Activated T-helper 1 cell treated with anti-CD3 and anti-CD28 coated beads, Interleukin-12 subunit alpha, Interleukin-12 subunit beta, Interleukin-2, Interleukin-4 antibody, amounts not matched to agents 30 ng/mL and 10 ng/mL and 1 ng/mL, durations not matched to agents 14 hours and 24 hours and 36 hours (primary cell): ENCODE measurements around the gene HSD17B1. TPM values are rescaled to one million over a fixed set of nuclear protein-coding genes. Genes with fewer than 3 reads are reported as not detected.

Experiments used
- DNase-seq: peaks from one replicate; pipeline ENCODE4 v3.0.0; 2021; ENCODE audit warnings: low spot score
- H3K27ac Mint-ChIP-seq: one replicate; pipeline ENCODE4 v1.8.0; 2021; ENCODE audit warnings: mild to moderate bottlenecking, mixed read lengths
- H3K27me3 Mint-ChIP-seq: one replicate; pipeline ENCODE4 v1.8.0; 2022; ENCODE audit warnings: mild to moderate bottlenecking, moderate library complexity, mixed read lengths; ENCODE audit not compliant: insufficient read depth
- H3K36me3 Mint-ChIP-seq: one replicate; pipeline ENCODE4 v1.8.0; 2021; ENCODE audit warnings: low read depth, mixed read lengths
- H3K4me1 Mint-ChIP-seq: one replicate; pipeline ENCODE4 v1.8.0; 2021; ENCODE audit warnings: low read depth, mixed read lengths
- H3K4me3 Mint-ChIP-seq: one replicate; pipeline ENCODE4 v1.8.0; 2021; ENCODE audit warnings: mild to moderate bottlenecking, moderate library complexity, mixed read lengths
- H3K9me3 Mint-ChIP-seq: one replicate; pipeline ENCODE4 v1.8.0; 2021; ENCODE audit warnings: mixed read lengths
- intact Hi-C: fragments of 100-400 bp; cut with micrococcal nuclease; formaldehyde crosslinking; loops from one replicate; pipeline ENCODE4 v1.15.1; 2024
- total RNA-seq: library from RNA; stranded (reverse); gene quantifications from 2 replicates; pipeline ENCODE4 v1.2.3, GENCODE V29; 2022

The HSD17B1 gene
- total RNA-seq, 1 donor from 2014 or later, result 0.78 TPM

DNA sequence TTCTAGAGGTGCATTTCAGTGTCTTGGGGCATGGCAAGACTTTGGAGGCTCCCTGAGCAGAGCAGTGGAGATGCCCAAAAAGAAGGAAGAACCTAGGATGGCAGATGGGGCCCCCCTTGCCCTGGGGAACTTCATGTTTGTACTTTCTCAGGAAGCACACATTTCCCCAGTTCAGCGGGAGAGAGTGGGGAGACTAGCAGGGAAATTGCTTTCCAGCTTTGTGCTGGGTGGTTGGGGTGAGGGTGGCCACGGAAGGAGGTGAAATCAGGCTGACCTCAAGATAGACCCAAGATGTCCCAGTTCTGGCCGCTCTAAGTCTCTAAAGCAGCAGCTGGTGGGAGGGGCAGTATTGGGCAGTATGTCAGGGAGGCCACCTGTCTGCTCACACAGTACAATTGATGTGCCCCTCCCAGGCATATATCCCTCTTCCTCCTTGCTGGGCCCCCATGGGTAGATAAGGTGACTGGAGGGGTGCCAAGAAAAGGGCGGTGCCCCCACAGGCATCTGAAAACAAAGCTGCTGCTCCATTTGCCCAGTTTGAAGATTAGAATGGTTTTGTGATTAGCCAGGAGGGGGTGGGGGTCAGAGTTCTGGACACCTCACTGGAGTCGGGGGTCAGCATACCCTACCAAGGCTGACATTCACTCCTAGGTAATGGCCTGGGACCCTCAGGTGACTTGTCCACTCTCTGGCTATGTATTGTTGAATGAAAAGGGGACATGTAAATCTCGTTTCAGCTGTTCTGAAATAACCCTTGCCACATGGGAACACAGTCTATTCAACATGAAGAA, 33.8 kb upstream of the HSD17B1 start:
- Mint-ChIP-seq H3K27ac (no peak overlapping the region), H3K9me3 (no peaks in the 10 kb centered on the region), H3K36me3 (peaks cover 11% of the 10 kb centered on the region), H3K4me3 (no peak overlapping the region), H3K4me1 (no peaks in the 10 kb centered on the region), H3K27me3 (peaks cover 4% of the 10 kb centered on the region)
- intact Hi-C loops, result no loop called here
- DNase-seq, result no peak

DNA sequence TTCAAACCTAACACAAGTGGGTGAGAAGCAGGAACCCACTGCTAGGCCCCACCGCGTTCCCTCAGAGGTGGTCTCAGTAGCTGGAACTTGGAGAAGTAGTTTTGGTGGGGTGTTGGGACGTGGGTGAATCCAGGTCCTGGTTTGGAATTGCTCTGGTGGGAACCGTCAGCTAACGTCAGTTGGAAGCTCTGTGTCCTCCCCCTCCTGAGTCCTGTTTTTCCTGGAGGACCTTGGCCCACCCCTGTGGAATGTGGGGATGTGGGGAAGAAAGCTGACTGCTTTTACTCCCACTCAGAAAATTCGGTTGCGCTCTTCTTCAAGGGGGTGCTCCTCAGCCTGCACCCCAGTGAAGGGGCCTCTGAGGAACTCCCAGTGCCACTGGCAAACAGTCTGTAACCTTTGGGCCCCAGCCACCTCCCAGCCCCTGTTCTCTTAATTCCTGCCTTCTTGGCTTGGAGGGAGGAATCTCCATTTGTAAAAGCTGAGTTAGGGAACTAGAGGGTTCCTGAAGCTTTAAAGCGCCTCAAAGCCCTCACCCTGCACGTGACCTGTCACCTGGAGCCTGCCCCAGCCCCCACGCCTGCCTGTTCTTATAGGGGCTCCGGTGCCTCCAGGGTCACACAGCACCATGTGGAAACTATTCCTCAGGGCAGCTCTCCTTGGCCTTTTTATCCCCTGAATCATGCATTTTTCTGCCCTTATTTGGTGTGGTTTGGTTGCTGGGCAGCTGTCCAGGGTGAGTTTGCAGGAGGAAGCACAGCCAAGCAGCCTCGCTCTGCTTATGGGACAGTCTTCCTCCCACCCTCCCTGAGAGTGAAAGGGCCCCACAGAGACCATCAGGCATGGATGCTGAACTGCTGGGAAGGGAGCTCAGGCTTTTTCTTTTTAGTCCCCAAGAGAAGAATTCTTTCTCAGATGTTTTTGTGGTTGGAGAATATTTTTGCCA, 32.9 kb upstream of the HSD17B1 start:
- no peak overlapping the region for H3K4me3 Mint-ChIP-seq
- H3K27ac Mint-ChIP-seq, result no peak overlapping the region
- no peaks in the 10 kb centered on the region for H3K4me1 Mint-ChIP-seq
- H3K27me3 Mint-ChIP-seq, result peaks cover 6% of the 10 kb centered on the region
- DNase-seq, result no peak
- intact Hi-C loops, result no loop called here
- peaks cover 10% of the 10 kb centered on the region for H3K36me3 Mint-ChIP-seq
- H3K9me3 Mint-ChIP-seq, result no peaks in the 10 kb centered on the region

DNA sequence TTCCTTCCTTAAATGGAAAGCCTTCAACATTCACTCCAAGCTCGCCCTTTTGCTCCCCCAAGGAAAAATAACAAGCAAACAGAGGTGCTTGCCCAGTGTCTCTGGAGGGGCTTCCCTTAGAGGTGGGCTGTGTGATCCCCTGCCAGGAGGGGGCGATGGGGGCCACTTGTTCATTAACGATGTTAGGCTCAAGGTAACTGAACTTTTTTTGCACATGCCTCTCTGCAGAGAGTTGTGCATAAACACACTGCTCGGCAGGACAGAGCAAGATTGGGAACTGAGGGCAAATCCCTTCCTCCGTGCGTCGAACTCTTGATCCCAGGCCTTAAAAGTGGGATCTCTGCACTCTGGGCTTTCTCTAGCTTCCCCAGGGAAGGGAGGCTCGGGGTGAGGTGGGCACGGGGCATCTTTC, 32.2 kb upstream of the HSD17B1 start:
- no peak overlapping the region for H3K4me3 Mint-ChIP-seq
- no peak overlapping the region for H3K27ac Mint-ChIP-seq
- no peaks in the 10 kb centered on the region for H3K9me3 Mint-ChIP-seq
- no peaks in the 10 kb centered on the region for H3K4me1 Mint-ChIP-seq
- peaks cover 6% of the 10 kb centered on the region for H3K27me3 Mint-ChIP-seq
- peaks cover 11% of the 10 kb centered on the region for H3K36me3 Mint-ChIP-seq
- intact Hi-C loops, result no loop called here
- no peak for DNase-seq

DNA sequence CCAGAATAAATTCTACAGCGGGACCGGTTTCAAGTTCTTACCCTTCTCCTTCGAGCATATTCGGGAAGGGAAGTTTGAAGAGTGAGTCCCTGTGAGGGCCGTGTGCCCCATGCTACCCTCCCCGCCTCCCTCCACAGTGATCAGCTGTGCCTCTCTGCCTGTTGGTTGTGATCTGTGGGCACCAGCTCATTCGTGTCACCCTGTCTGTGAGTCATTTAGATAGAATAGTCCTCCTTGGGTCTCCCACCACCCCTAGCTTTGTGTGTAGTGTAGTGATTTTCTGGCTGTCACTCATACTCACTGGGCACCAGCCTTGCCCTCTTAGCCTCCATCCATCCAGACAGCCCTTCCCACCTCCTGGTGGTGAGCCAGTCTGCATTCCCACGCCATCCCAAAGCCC, 31.7 kb upstream of the HSD17B1 start:
- H3K36me3 Mint-ChIP-seq, result peaks cover 11% of the 10 kb centered on the region
- intact Hi-C loops, result no loop called here
- DNase-seq, result no peak

DNA sequence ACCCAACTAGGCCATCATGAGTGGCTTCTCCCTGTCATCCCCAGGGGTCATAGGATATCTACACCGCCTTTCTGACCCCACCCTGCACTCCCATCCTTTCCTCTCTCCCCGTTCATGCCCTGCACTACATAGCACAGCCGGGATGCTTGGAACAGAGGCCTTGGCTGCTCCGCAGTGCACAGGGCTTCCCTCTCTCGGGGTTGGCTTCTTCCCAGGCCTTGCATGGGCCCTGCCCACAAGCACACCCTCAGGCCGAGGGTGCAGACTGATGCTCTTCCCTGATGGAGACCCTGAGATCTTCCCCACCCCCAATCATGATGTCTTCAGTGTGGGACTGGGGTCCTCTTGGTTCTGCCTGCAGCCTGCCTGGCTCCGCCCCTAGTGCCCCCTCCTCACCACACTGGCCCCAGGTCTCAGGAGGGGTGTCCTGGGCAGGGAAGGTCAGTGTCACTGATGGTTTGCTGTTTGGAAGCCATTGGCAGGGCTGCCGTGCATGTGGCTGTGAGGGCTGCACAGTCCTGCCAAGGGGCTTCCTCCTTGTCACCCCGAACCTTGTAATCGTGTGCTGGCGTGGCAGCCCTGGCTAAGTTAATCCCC, 31.0 kb upstream of the HSD17B1 start:
- H3K27ac Mint-ChIP-seq, result no peak overlapping the region
- H3K4me3 Mint-ChIP-seq, result no peak overlapping the region
- no peaks in the 10 kb centered on the region for H3K9me3 Mint-ChIP-seq
- peaks cover 11% of the 10 kb centered on the region for H3K36me3 Mint-ChIP-seq
- no peaks in the 10 kb centered on the region for H3K4me1 Mint-ChIP-seq
- intact Hi-C loops, result no loop called here
- H3K27me3 Mint-ChIP-seq, result peaks cover 5% of the 10 kb centered on the region
- DNase-seq, result no peak

More for the DNA sequence above, 31.7 kb upstream of the HSD17B1 start:
- Mint-ChIP-seq H3K9me3 (no peaks in the 10 kb centered on the region), H3K27me3 (peaks cover 5% of the 10 kb centered on the region), H3K27ac (no peak overlapping the region), H3K4me1 (no peaks in the 10 kb centered on the region), H3K4me3 (no peak overlapping the region)

DNA sequence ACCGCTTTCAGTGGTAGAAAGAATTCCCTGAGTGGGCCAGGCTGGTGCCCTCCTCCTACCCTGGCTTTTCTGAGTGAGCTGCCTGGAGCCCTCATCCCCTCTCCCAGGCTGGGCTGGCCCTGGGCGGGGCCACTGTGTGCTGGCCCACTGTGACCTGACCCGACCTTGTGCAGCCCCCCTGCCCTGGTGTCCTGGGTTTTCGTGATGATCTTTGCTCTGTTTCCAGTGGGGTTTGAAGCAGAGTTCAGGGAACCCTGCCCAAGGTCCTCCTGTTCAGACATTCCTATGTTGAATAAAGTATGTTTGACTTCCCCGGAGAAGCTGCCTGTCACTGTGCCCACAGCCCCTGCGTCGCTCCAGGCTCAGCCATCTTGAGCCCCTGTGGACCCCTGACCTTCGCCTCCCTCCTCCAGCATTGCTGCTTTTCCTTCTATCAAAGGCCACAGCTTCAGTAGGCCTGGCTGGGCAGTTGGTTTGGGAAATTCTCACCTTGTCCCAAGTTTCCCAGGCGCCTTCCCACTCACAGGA, 30.4 kb upstream of the HSD17B1 start:
- Mint-ChIP-seq H3K4me3 (no peak overlapping the region), H3K9me3 (no peaks in the 10 kb centered on the region), H3K27me3 (peaks cover 6% of the 10 kb centered on the region), H3K4me1 (peaks cover 3% of the 10 kb centered on the region), H3K36me3 (peaks cover 11% of the 10 kb centered on the region), H3K27ac (no peak overlapping the region)
- DNase-seq, result no peak
- intact Hi-C loops, result no loop called here

DNA sequence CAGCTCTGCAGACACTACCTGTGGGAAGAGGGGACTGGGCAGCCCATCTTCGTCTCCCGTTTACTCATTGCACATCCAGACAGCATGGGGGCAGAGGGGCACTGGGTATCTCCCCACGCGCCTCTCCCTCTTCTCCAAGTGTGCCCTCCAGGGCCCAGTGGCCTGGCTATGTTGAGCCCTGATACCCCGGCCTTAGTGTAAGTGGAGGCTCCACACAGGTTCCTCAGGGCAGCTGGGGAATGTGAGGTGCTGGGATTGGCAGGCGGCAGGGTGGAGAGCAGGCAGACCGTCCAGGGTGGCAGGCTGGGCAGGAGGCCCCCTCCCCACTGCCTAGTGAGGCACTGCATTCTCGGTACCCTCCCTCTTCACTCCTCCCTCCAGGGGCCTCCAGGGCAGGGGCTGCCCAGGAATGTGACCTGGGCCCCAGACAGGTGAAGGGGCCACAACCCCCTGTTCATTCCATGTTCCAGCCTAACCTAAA, 29.9 kb upstream of the HSD17B1 start:
- H3K27me3 Mint-ChIP-seq, result peaks cover 7% of the 10 kb centered on the region
- H3K9me3 Mint-ChIP-seq, result no peaks in the 10 kb centered on the region
- no peak overlapping the region for H3K4me3 Mint-ChIP-seq
- DNase-seq, result no peak
- peaks cover 11% of the 10 kb centered on the region for H3K36me3 Mint-ChIP-seq
- peaks cover 6% of the 10 kb centered on the region for H3K4me1 Mint-ChIP-seq
- H3K27ac Mint-ChIP-seq, result no peak overlapping the region
- intact Hi-C loops, result no loop called here

DNA sequence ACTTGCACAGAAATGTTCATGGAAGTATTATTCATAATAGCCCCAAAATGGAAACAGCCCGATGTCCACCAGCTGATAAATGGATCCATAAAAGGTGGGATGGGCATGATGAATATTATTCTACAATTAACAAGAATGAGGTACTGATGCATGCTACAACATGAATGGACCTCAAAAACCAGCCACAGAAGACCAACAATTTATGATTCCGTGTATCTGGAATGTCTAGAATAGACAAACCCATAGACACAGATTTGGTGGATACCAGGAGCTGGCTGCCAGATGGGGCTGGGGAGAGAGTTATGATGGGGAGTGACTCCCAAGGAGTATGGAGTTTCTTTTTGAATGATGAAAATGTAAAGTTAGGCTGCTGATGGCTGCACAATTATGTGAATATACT, 27.5 kb upstream of the HSD17B1 start:
- no peaks in the 10 kb centered on the region for H3K9me3 Mint-ChIP-seq
- no peak overlapping the region for H3K27ac Mint-ChIP-seq
- intact Hi-C loops, result loop anchor here (5.0 kb wide), 1 partner anchor 118 kb away; no protein-coding TSS in a partner anchor
- peaks cover 7% of the 10 kb centered on the region for H3K4me1 Mint-ChIP-seq
- H3K27me3 Mint-ChIP-seq, result peaks cover 7% of the 10 kb centered on the region
- DNase-seq, result no peak
- H3K36me3 Mint-ChIP-seq, result peaks cover 11% of the 10 kb centered on the region
- H3K4me3 Mint-ChIP-seq, result no peak overlapping the region

DNA sequence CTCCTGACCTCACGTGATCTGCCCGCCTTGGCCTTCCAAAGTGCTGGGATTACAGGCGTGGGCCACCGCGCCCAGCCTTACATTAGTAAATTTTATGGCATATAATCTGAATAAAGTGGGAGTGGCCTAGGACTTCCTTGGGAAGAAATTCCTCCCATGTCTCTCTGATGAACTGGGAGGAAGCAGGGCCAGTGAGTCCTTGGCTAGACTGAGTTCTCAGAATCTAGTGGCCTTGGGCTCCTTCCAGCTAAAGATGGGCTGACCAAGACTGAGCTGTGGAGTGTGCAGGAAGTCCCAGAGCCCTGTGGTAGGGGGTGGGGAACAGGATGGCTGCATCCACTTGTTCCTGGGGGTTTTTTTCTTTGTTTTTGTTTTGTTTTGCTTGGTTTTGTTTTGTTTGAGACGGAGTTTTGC, 26.7 kb upstream of the HSD17B1 start:
- peaks cover 15% of the 10 kb centered on the region for H3K4me1 Mint-ChIP-seq
- intact Hi-C loops, result loop anchor here (5.0 kb wide), 1 partner anchor 119 kb away; no protein-coding TSS in a partner anchor
- H3K27me3 Mint-ChIP-seq, result peaks cover 6% of the 10 kb centered on the region
- DNase-seq, result no peak
- no peaks in the 10 kb centered on the region for H3K9me3 Mint-ChIP-seq
- peaks cover 6% of the 10 kb centered on the region for H3K36me3 Mint-ChIP-seq
- H3K4me3 Mint-ChIP-seq, result no peak overlapping the region
- no peak overlapping the region for H3K27ac Mint-ChIP-seq

DNA sequence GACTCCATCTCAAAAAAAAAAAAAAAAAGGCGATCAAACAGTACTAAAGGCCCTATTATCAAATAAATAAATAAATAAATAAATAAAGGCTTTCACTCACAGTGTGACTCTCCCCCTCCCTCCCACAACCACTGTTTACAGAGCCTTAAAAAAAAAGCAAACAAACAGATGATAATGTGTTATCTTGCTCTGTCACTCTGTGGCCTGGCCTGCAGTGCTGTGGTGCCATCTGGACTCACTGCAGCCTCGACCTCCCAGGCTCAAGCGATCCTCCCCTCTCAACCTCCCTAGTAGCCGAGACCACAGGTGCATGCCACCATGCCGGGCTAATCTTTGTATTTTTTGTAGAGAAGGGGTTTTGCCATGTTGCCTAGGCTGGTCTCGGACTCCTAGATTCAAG, 24.8 kb upstream of the HSD17B1 start:
- peaks cover 24% of the 10 kb centered on the region for H3K4me1 Mint-ChIP-seq
- peaks cover 11% of the 10 kb centered on the region for H3K27me3 Mint-ChIP-seq
- H3K4me3 Mint-ChIP-seq, result no peak overlapping the region
- peaks cover 1% of the 10 kb centered on the region for H3K36me3 Mint-ChIP-seq
- H3K27ac Mint-ChIP-seq, result no peak overlapping the region
- DNase-seq, result no peak
- H3K9me3 Mint-ChIP-seq, result no peaks in the 10 kb centered on the region
- intact Hi-C loops, result loop anchor here (1.0 to 5.0 kb wide), 3 partner anchors 100 to 206 kb away; no protein-coding TSS in a partner anchor

DNA sequence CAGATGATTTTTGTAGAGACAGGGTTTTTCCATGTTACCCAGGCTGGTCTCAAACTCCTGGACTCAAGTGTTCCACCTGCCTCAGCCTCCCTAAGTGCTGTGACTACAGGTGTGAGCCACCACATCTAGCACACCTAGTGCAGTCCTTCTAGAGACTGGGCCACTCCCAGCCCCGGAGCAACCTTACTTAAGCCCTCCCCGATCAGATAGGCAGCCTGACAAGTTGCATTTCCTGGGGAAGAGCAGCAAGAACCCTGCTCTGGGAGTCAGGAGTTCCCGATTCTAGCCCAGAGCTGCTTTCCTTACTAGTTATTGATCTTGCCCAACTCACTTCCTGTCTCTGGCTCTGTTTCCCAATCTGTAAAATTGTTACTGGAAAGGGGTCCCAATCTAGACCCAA, 23.7 kb upstream of the HSD17B1 start:
- H3K4me1 Mint-ChIP-seq, result peaks cover 24% of the 10 kb centered on the region
- intact Hi-C loops, result loop anchor here (5.0 kb wide), 1 partner anchor 122 kb away; no protein-coding TSS in a partner anchor
- H3K27me3 Mint-ChIP-seq, result peaks cover 19% of the 10 kb centered on the region

DNA sequence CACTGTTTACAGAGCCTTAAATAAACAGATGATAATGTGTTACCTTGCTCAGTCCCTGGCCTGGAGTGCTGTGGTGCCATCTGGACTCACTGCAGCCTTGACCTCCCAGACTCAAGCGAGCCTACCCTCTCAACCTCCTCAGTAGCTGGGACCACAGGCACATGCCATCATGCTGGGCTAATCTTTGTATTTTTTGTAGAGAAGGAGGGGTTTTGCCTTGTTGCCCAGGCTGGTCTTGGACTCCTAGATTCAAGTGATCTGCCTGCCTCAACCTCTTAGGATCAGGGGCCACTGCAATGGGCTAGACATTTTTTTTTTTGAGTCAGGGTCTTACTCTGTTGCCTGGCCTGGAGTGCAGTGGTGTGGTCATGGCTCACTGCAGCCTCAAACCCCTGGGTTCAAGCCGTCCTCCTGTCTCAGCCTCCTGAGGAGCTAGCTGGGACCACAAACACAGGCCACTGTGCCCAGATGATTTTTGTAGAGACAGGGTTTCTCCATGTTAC, 21.7 kb upstream of the HSD17B1 start:
- no peak overlapping the region for H3K4me3 Mint-ChIP-seq
- intact Hi-C loops, result no loop called here
- H3K27me3 Mint-ChIP-seq, result peaks cover 19% of the 10 kb centered on the region
- H3K4me1 Mint-ChIP-seq, result peaks cover 32% of the 10 kb centered on the region
- DNase-seq, result no peak
- H3K27ac Mint-ChIP-seq, result no peak overlapping the region
- peaks cover 6% of the 10 kb centered on the region for H3K36me3 Mint-ChIP-seq
- no peaks in the 10 kb centered on the region for H3K9me3 Mint-ChIP-seq

More for the DNA sequence above, 23.7 kb upstream of the HSD17B1 start:
- Mint-ChIP-seq H3K9me3 (no peaks in the 10 kb centered on the region), H3K4me3 (no peak overlapping the region), H3K27ac (no peak overlapping the region), H3K36me3 (peaks cover 4% of the 10 kb centered on the region)
- no peak for DNase-seq
